ENCODE data around the gene MUC5B.

The MUC5B gene

GRCh38 chr11:1269957-1270356 lies 47.1 kb downstream of the MUC5B start:
- no peak for FAIRE-seq

GRCh38 chr11:1270476-1270875 lies 47.6 kb downstream of the MUC5B start:
- FAIRE-seq, result no peak

GRCh38 chr11:1271002-1271401 lies 48.1 kb downstream of the MUC5B start:
- no peak for FAIRE-seq

DNA sequence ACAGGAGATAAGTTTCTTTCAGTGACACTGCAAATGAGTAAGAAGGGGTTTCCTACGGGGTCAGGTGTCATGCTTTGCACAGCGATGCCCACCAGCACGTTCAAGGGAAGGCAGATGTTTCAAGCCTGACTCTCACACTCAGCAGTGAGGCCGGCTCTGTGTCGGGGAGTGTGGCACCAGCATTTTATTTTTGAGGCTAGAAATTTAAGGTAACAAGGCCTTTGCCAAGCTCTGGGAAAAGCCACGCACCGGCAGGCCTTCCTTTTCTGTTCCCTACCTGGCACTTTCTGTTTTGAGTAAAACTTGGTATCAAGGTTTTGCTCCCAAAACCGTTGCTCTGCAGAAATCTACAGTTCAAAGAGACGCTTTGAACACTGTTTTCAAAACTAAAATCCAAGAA lies 48.5 kb downstream of the MUC5B start:
- no peak for FAIRE-seq

DNA sequence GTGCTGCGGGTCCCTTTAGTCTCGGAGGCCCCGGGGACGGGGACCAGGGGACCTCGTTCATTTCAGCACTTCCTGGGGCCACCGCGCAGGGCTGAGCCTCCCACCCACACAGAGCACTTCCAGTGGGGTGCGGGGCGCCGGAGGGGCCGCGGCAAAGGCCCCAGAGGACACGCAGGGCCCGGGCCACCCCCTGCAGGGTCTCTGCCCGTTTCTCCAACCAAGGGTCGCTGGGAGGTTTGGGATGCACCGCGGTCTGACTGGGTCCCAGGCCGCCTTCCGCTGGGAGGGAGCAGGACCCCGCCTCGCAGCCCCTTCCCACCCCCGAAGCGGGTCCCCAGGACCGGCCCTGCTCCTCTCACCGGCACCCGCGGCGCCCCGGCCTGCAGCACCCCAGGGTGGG lies 49.1 kb downstream of the MUC5B start:
- no peak for FAIRE-seq

GRCh38 chr11:1272531-1272930 lies 49.7 kb downstream of the MUC5B start:
- no peak for FAIRE-seq

- no peak for FAIRE-seq
These were observed 51.6 kb downstream of the MUC5B start for GRCh38 chr11:1274501-1274900.

GRCh38 chr11:1275021-1275420 lies 52.2 kb downstream of the MUC5B start:
- no peak for FAIRE-seq

DNA sequence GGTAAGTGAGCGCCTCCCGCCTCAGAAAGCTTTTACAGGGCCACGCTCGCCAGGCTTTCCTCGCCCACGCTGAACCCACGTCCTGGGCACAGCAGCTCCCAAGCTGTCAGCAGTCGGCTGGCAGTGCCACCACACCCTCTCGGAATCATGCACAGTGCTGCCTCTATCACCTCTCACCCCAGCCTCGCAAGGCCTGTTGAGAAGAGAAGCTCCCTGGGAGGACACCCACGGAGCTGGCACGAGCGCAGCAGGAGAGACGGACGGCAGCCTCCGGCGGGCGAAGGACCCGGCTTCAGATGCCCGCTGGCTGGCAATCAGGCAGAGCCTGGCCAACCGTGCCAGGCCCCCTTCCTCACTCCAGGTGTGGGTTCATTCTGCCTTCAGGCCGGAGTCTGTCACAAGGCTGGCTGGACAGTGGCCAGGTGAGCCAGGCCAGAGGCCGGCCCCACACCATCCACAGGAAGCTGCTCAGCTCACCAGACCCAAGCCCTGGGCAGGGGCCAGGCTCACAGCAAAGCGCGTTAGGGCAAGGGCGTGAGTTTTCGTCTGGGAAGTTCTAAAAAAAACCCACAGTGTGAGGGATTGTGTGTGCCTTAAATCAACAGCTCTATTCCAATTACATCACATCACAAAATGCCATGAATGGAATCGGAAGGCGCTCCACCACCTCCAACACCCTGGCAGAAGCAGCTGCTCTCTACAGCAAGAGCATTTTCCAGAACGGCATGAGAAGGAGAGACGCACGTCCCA lies 53.4 kb downstream of the MUC5B start:
- no peak for FAIRE-seq

DNA sequence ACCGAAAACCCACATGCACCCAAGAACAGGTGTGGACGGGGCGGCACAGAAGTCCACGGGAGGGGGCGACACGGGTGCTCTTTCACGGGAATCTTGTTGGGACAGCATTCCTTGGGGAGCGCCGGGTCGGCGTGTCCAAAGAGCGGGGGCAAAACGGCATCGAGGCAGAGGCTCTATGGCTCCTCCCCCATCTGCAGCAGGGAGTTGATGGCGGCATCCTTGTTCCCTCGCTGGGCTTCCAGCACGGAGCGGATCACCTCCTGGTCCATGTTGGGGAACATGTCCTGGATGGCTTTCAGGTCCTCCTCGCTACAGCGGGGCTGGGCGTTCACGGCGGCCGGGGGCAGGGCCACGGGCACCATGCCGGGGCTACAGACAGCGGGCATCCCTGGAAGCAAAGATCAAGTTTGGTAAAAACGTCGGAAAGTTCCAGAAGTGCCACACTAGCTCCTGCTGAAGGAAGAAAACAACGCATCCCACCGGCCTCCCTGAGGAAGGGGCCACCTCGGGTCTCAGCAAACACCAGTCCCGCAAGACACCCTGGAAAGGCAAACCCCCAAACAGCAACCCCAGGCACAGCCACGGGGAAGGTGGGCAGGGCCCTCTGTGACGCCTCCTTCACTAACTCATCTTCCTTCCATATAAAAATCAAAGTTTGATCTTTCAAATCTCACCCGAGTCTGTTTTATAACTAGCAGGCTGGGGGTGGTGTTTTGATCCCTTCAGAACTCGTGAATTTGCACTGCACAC lies 54.2 kb downstream of the MUC5B start:
- no peak for FAIRE-seq

- FAIRE-seq, result no peak
These were observed 55.2 kb downstream of the MUC5B start for GRCh38 chr11:1277936-1278512.

DNA sequence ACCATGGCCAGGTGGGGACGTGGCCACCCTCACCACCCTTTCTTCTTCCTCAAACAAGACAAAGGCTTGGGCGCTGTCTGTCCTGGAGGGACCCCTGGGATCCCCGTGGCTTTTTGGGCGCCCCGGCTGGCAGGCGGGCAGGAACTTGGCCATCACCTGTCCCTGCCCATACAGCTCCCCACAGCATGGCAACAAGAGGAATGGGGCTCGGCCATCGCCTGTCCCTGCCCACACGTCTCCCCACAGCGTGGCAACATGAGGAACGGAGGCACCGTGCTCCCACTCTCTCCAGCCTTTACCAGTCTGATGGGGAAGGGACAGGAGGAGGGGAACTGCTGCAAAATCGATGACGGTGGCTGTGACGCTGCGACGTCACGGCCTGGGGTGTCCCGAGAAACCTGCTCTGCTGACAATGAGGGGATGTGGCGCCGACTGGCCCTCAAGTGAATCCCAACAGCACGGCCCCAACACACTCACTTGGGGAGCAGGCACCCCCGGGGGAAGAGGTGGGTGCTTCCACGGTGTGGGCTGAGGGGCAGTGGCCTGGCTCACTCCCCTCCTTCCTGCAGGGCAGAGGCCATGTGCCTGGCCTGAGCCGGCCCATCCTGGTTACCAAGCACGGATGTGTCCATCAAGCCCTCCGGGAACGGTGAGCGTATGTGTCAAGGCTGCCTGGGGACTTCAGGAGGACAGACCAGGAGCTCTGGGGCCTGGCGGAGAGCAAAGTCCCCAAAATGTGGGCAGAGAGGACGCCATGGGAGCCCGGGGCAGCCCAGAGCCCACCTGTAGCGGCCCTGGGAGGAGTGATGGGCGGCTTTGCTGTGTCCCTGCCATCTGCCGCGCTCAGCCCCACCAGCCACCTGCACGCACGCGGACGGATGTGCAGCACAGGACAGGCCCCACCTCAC lies 56.2 kb downstream of the MUC5B start:
- FAIRE-seq, result no peak

GRCh38 chr11:1279674-1280055 lies 56.8 kb downstream of the MUC5B start:
- no peak for FAIRE-seq

- no peak for FAIRE-seq
These were observed 57.5 kb downstream of the MUC5B start for GRCh38 chr11:1280116-1281035.

GRCh38 chr11:1281326-1281973 lies 58.6 kb downstream of the MUC5B start:
- no peak for FAIRE-seq

DNA sequence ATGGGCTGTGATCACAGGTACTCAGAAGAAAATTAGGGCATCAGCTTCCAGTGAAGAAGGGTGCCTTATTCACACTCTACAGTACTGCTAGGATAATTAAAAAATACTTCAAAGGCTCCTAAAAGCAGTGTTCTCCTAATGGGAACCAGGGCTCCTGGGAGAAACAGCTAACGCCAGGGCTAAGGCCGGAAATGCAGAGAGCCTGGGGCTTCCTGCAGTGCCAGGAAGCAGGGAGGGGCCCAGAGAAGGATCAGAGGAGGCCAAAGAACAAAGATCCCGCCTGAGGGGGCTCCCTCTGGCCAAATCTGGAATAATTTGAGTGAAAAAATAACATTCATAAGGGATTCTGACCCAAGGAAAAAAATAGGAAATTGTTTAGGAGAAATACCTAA lies 59.1 kb downstream of the MUC5B start:
- FAIRE-seq, result no peak

DNA sequence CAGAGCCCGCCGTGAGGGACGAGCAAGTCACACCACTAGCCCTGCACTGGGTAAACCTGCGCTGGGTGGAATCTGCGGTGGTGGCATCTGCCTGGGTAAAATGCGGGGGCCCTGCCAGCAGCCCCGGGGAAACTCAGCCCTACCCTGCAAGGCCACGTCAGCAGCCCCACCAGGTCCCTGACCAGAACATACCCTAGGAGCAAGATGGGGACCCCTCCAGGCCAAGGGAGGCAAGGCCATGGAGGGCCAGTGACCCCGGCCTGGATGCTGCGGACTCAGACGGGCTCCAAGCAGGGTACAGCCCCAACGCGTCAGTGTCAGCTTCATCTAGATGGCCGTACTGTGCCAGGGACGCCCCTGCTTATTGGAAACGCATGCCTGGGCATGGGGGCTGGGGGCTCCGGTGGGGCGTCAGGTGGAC lies 60.2 kb downstream of the MUC5B start:
- FAIRE-seq, result no peak

DNA sequence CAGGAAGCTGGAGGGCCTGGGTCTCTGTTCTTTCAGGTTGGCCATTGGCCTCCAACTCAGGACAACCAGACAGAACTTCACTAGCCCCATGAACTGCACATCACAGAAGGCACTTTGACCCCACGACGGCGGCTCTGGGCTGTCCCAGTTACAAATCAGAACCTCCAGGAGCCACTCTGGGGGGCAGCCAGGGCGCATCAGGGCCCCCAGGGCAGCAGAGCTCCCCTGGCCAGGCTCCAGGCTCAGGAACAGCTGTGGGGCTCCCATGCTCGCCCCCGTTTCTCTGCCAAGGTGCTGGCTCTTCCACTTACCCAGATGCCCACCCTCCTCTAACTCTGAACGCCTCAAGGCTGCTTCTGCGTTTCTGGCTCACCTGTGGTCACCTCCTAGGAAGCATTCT lies 61.0 kb downstream of the MUC5B start:
- no peak for FAIRE-seq

DNA sequence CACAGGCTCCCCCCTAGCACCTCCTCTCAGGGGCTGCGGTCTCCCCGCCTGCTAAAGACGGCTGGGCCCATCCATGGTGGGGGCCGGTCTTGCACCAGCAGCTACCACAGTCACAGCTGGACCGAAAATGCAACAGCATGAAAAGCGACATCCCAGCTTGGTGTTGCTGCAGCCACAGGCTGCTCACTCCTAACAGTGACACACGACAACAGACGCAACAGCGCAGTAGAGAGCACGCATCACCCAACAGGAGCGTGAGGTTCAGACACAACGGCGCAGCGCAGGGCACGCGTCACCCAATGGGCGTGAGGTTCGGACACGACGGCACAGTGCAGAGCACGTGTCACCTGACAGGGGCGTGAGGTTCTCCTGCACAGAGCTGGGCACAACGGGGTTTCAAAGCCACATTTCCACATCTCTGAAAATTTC lies 62.5 kb downstream of the MUC5B start:
- FAIRE-seq, result no peak

- FAIRE-seq, result no peak
These were observed 63.0 kb downstream of the MUC5B start for GRCh38 chr11:1285876-1286275.

DNA sequence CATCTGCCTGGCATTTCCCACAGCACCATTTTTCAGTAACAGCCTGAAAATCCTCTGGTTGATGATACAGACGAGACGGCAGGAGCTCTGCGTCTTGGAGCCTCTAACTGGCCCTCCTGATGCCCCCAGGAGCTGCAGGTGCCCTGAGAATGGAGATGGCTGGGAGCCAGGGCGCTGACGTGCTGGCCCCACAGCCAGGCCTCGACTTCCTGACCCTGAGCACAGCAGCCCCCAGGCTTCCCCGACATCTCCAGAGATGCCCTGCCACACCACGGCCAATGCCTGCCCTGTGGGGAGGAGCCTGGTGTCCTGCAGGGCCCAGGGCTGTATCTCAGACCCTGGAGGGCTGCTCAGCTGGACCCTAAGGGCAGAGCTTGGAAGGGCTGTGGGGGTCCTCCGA lies 65.1 kb downstream of the MUC5B start:
- no peak for FAIRE-seq
